SK-MEL-5 (cell line): ENCODE measurements around the gene SMARCD3. TPM values are rescaled to one million over a fixed set of nuclear protein-coding genes. Genes with fewer than 3 reads are reported as not detected.

Experiments
- DNase-seq: peaks from one replicate; pipeline ENCODE4 v3.0.0-alpha.2; 2016; ENCODE audit warnings: low read depth, low spot score
- in situ Hi-C: cut with HindIII; loops from 2 replicates; pipeline ENCODE4 v1.10.0; 2016; ENCODE audit warnings: low sequenced_read_pairs, high pct_unique_total_duplicates, low pct_unique_long_range_greater_than_20kb
- total RNA-seq: library from RNA; depleted of rRNA; stranded (reverse); fragments of >200 nt; shearing (Covaris generic); gene quantifications from 2 replicates; pipeline ENCODE4 v1.2.3, GENCODE V29; 2014

Gene SMARCD3
- total RNA-seq, 1 experiment from 2014 or later: 22.9 TPM

DNA sequence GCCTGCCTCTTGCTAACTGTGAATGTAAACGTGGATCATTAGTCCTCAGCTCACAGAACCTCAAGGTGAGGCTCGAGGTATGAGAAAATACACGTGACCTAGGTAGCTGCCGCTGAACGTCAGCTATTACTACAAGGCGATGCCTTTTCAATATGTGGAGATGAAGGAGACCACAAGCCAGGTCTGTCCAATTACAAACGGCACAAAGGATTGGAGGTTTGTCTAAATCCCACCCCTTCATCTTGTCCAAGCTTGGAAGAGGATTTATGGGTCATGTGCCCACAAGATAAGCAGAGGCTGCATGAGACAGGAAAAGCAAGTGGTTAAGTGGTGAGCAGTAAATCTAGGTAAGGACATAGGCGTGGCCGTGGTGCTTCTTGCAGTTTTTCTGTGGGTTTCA is 41.6 kb downstream of the SMARCD3 start:
- DNase-seq: peak; percentile 24
- in situ Hi-C loops: no loop called here

DNA sequence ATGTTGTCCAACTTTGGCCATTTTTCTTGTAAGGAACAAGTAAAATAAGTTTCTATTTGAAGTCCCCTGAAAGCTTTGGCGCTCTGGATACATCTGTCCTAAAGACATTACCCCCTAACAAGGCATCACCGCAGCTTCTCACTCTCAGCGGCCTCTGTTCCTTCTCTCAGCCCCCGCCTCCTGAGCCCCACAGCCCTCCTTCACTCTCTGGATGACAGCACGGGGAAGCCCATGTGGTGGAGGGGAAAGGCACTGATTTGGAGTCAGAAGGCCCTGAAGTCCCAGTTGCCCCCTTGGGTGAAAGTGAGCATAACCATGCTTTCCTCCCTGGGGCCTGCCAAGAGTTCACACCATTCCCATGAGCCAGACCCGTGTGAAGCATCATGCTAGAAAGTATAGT is 42.8 kb downstream of the SMARCD3 start:
- in situ Hi-C loops: no loop called here
- DNase-seq: no peak

GRCh38 chr7:151204383-151205032 is 44.0 kb downstream of the SMARCD3 start:
- no peak for DNase-seq
- in situ Hi-C loops: no loop called here

DNA sequence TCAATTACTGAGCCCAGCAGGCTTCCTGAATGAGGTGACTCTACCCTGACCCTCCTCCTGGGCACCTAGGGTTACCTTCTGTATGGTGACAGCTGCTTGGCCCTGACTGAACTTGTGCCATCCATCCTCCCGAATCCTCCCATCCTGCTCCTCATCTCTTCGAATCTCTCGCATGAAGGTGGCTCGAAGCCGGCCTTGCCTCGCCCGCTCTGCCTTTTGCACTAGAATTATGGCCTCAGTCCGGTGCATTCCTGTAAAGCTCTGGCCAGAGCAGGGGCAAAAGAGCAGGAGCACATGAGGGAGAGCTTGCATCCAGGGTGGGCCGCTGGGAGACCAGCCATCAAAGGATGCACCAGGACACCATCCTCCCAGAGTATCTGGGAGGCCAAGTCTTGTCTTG is 45.7 kb downstream of the SMARCD3 start:
- no peak for DNase-seq
- in situ Hi-C loops: no loop called here

DNA sequence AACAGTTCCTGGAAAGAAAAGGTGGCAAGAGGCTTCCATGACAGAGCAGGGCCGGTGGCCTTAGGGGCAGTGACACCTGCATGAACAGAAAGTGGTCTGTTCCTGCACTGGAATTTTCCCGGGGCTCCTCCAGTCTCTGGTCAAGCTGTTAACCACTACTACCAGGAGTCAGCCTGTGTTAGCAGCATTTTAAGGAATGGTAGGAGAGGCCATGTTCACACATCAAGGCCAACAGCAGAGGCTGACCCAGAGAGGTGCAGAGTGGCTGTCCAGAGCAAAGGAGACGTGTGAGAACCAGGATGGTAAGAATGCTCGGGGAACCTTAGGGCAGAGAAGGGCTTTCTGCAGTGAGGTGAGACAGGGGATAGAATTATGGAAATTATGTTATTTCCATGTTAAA is 46.7 kb downstream of the SMARCD3 start:
- in situ Hi-C loops: no loop called here
- DNase-seq: no peak

DNA sequence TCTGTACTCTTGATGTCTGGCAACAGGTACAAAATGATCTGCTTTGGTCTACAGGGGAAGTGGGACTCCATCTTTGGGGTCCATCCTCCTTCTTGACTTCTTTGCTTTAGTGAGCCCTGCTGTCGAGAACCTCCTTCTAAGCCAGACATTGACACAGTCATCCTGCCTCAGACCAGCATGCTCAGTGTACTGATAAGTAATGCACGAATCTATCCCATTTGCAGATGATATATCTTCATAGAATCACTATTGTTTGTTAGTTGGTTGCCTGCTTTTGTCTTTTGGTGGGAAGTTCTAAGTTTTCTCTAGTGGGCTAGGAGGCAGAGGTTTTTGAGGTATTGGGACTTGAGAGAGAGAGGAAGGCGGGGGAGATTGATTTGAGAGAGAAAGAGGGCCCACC is 47.1 kb downstream of the SMARCD3 start:
- no peak for DNase-seq
- in situ Hi-C loops: no loop called here

GRCh38 chr7:151198945-151199848 is 49.3 kb downstream of the SMARCD3 start:
- in situ Hi-C loops: no loop called here
- DNase-seq: no peak

DNA sequence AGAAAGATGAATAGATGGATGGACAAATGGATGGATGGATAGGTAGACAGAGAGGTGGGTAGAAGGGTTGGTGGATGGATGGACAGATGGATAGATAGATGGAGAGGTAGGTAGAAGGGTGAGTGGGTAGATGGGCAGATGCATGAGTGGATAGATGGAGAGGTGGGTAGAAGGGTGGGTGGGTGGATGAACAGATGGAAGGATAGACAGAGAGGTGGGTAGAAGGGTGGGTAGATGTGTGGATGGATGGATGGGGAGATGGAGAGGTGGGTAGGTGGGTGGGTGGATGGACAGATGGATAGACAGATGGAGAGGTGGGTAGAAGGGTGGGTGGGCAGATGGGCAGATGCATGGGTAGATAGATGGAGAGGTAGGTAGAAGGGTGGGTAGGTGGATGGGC is 50.6 kb downstream of the SMARCD3 start:
- in situ Hi-C loops: no loop called here
- no peak for DNase-seq

- in situ Hi-C loops: no loop called here
- no peak for DNase-seq
Measured at GRCh38 chr7:151195616-151196450, 52.7 kb downstream of the SMARCD3 start.

- in situ Hi-C loops: no loop called here
- no peak for DNase-seq
Measured at GRCh38 chr7:151194188-151194587, 54.3 kb downstream of the SMARCD3 start.

GRCh38 chr7:151193203-151193978 is 55.1 kb downstream of the SMARCD3 start:
- in situ Hi-C loops: no loop called here
- DNase-seq: no peak

GRCh38 chr7:151192002-151192539 is 56.4 kb downstream of the SMARCD3 start:
- in situ Hi-C loops: no loop called here
- DNase-seq: no peak

GRCh38 chr7:151191544-151191943 is 57.0 kb downstream of the SMARCD3 start:
- DNase-seq: no peak
- in situ Hi-C loops: no loop called here

DNA sequence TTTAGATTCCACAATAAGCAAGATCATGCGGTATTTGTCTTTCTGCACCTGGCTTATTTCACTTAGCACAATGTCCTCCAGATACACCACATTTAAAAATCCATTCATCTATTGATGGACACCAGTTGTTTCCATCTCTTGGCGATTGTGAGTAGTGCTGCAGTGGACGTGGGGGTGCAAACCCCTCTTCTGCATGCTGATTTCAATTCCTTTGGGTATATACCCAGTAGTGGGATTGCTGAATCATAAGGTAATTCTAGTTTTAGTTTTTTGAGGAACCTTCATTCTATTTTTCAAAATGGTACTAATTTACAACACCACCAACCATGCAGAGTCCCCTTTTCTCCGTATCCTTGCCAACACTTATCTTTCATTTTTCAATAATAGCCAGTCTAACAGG is 59.5 kb downstream of the SMARCD3 start:
- in situ Hi-C loops: no loop called here
- no peak for DNase-seq
